B cell (primary cell): ENCODE results near the gene C16orf54. TPM values are rescaled to one million over a fixed set of nuclear protein-coding genes. Genes with fewer than 3 reads are reported as not detected.

Source experiments
- ATAC-seq: fragments of 200-7000 bp; cut with Tn5 transposase; one replicate; pipeline ENCODE4 v1.10.0; 2021; ENCODE audit warnings: low read depth, mild to moderate bottlenecking, moderate number of reproducible peaks, moderate library complexity
- CTCF ChIA-PET: fragments of 350-600 bp; sonication (Branson Sonifier 250); formaldehyde crosslinking; loops from one replicate; lab custom pipeline; 2021; ENCODE audit warnings: antibody characterized with exemption, inconsistent platforms; lab: Charles Lee
- POLR2A ChIA-PET: fragments of 350-600 bp; sonication (Branson Sonifier 250); formaldehyde crosslinking; loops from one replicate; lab custom pipeline; 2021; ENCODE audit warnings: antibody characterized with exemption; lab: Charles Lee
- DNase-seq: peaks from one replicate; pipeline ENCODE4 v3.0.0; 2013
- H2AFZ ChIP-seq: 2 replicates; pipeline ENCODE4 v1.6.1; 2012; ENCODE audit warnings: mild to moderate bottlenecking, low read depth, low read length; ENCODE audit not compliant: insufficient read depth, poor library complexity, severe bottlenecking
- H3K27ac ChIP-seq, 2 donors: 1 replicate in 1 of 2; 2 replicates in 1 of 2; pipeline ENCODE4 v1.5.1; 2012 to 2013; ENCODE audit warnings: low read length in 2 of 2, mild to moderate bottlenecking in 2 of 2, moderate library complexity in 1 of 2
- H3K27me3 ChIP-seq, 4 experiments: fragments of 200-600 bp in 1 of 4; sonication (generic) in 1 of 4; replicated peaks in 1 of 4; 1 replicate in 2 of 4; 2 replicates in 2 of 4; pipeline versions ENCODE4 v1.6.1 to v1.7.0; 2013 to 2016; ENCODE audit warnings: low read length in 3 of 4, mild to moderate bottlenecking in 2 of 4, mixed read lengths in 1 of 4, moderate library complexity in 1 of 4; ENCODE audit not compliant: insufficient read depth in 4 of 4, control insufficient read depth in 3 of 4; ENCODE audit errors: control extremely low read depth in 1 of 4
- H3K36me3 ChIP-seq, 2 experiments: replicated peaks in 1 of 2; 1 replicate in 1 of 2; 2 replicates in 1 of 2; pipeline versions ENCODE4 v1.6.1 to v1.7.1; 2013; ENCODE audit warnings: low read length in 1 of 2; ENCODE audit not compliant: insufficient read depth in 2 of 2, control insufficient read depth in 1 of 2; ENCODE audit errors: control extremely low read depth in 1 of 2, extremely low read depth in 1 of 2
- H3K4me1 ChIP-seq, 2 donors: fragments of 200-600 bp in 1 of 2; sonication (generic) in 1 of 2; 1 replicate in 1 of 2; 2 replicates in 1 of 2; pipeline versions ENCODE4 v1.5.1 to v1.6.1; 2013 to 2017; ENCODE audit warnings: low read length in 2 of 2; ENCODE audit not compliant: control insufficient read depth in 2 of 2, insufficient read depth in 2 of 2
- H3K4me2 ChIP-seq: replicated peaks from 2 replicates; pipeline ENCODE3; 2012; ENCODE audit warnings: mild to moderate bottlenecking, low read depth, low read length; ENCODE audit not compliant: poor library complexity, severe bottlenecking
- H3K4me3 ChIP-seq, 5 experiments: fragments of 200-600 bp in 1 of 5; sonication (generic) in 1 of 5; 1 replicate in 3 of 5; 2 replicates in 2 of 5; pipeline versions ENCODE4 v1.5.1 to v1.7.0; 2011 to 2016; ENCODE audit warnings: low read length in 4 of 5, mild to moderate bottlenecking in 4 of 5, low read depth in 2 of 5, control low read depth in 1 of 5, moderate library complexity in 1 of 5; ENCODE audit not compliant: insufficient read depth in 1 of 5; ENCODE audit errors: control extremely low read depth in 1 of 5, extremely low read depth in 1 of 5
- H3K79me2 ChIP-seq: fragments of 200-600 bp; sonication (generic); one replicate; pipeline ENCODE4 v1.6.0; 2016; ENCODE audit warnings: low read length; ENCODE audit not compliant: control insufficient read depth, insufficient read depth
- H3K9ac ChIP-seq: fragments of 200-600 bp; sonication (generic); 2 replicates; pipeline ENCODE4 v1.6.1; 2017; ENCODE audit warnings: mild to moderate bottlenecking, low read length, moderate library complexity
- H3K9me3 ChIP-seq, 3 donors: one replicate each; pipeline versions ENCODE4 v1.6.1 to v1.7.1; 2013; ENCODE audit warnings: low read length in 2 of 3; ENCODE audit not compliant: control insufficient read depth in 2 of 3, insufficient read depth in 1 of 3; ENCODE audit errors: control extremely low read depth in 1 of 3
- H4K20me1 ChIP-seq: 2 replicates; pipeline ENCODE4 v1.6.0; 2012; ENCODE audit warnings: mild to moderate bottlenecking, low read length; ENCODE audit not compliant: insufficient read depth, control insufficient read depth, poor library complexity, severe bottlenecking
- H3K27ac Mint-ChIP-seq: one replicate; pipeline ENCODE4 v1.8.0; 2021; ENCODE audit warnings: mixed read lengths
- H3K27me3 Mint-ChIP-seq: one replicate; pipeline ENCODE4 v1.8.0; 2021; ENCODE audit warnings: mixed read lengths
- H3K4me1 Mint-ChIP-seq: one replicate; pipeline ENCODE4 v1.8.0; 2021; ENCODE audit warnings: mixed read lengths
- H3K4me3 Mint-ChIP-seq: one replicate; pipeline ENCODE4 v1.8.0; 2021; ENCODE audit warnings: mixed read lengths
- H3K9me3 Mint-ChIP-seq: one replicate; pipeline ENCODE4 v1.8.0; 2022; ENCODE audit warnings: mixed read lengths; ENCODE audit not compliant: insufficient read depth
- EZH2 ChIP-seq: IDR thresholded peaks from 2 replicates; pipeline ENCODE4 v1.6.1; 2012; ENCODE audit warnings: borderline replicate concordance, low read depth, mild to moderate bottlenecking, moderate library complexity, low read length; ENCODE audit not compliant: insufficient read depth, poor library complexity, severe bottlenecking
- WGBS: methylation state at CpG from one replicate; pipeline ENCODE4 v1.1.5; 2013; ENCODE audit warnings: missing lambda C conversion rate; ENCODE audit not compliant: insufficient coverage; 5-methylcytosine and 5-hydroxymethylcytosine counted together
- intact Hi-C: fragments of 100-400 bp; cut with micrococcal nuclease; formaldehyde crosslinking; loops from one replicate; pipeline ENCODE4 v1.10.0; 2022
- polyA plus RNA-seq: library from polyadenylated mRNA; depleted of rRNA; stranded (reverse); fragments of >200 nt; gene quantifications from 2 replicates; pipeline ENCODE4 v1.2.3, GENCODE V29; 2012
- total RNA-seq, 2 donors: library from RNA; stranded (reverse); fragments of 120-200 nt in 1 of 2; gene quantifications; 1 replicate in 1 of 2; 2 replicates in 1 of 2; pipeline versions ENCODE4 v1.2.3 to v1.2.4, GENCODE V29; 2013 to 2022
- TF ChIP-seq, protein P1 (sequence below): fragments of 200-600 bp; IDR thresholded peaks from one replicate; pipeline ENCODE4 v1.8.0; 2022; ENCODE audit warnings: antibody characterized with exemption, mild to moderate bottlenecking

C16orf54 gene
- total and polyA plus RNA-seq, 2 donors (not counting 1 experiment from before 2014, with no cell fraction given), result 44.0 to 68.3 TPM

GRCh38 chr16:29698484-29699323 lies 47.1 kb downstream of the C16orf54 start:
- H3K4me1 ChIP-seq, result peaks cover 24 to 35% of the 10 kb centered on the region in 2 donors
- ATAC-seq, result no peak
- intact Hi-C loops, result loop anchor here (10.0 kb wide), 1 partner anchor 206 kb away; the partner anchor contains the start of gene ASPHD1

More at GRCh38 chr16:29698484-29699323, 47.1 kb downstream of the C16orf54 start:
- H3K27me3 ChIP-seq, result no peaks in the 10 kb centered on the region
- ChIA-PET POLR2A (interaction anchor here (0.5 kb wide), 1 partner anchor 1206 kb away, joined by 4 read pairs; no protein-coding TSS in a partner anchor), CTCF (interaction anchor here (0.6 to 6.1 kb wide), 20 partner anchors 8 to 320 kb away, joined by 3 to 100 read pairs (median 9); partner anchors contain the start of genes KCTD13, KIF22, MAZ and MVP)
- H4K20me1 ChIP-seq, result no peaks in the 10 kb centered on the region
- no peak overlapping the region for H3K9ac ChIP-seq
- Mint-ChIP-seq H3K27ac (no peak overlapping the region), H3K4me3 (no peak overlapping the region), H3K27me3 (no peaks in the 10 kb centered on the region), H3K4me1 (peaks cover 27% of the 10 kb centered on the region), H3K9me3 (peaks cover 3% of the 10 kb centered on the region)
- peaks cover 0 to 38% (median 10%) of the 10 kb centered on the region in 3 donors for H3K9me3 ChIP-seq
- no peak overlapping the region for H2AFZ ChIP-seq
- TF ChIP-seq EZH2, result no peak
- TF ChIP-seq, protein P1, sequence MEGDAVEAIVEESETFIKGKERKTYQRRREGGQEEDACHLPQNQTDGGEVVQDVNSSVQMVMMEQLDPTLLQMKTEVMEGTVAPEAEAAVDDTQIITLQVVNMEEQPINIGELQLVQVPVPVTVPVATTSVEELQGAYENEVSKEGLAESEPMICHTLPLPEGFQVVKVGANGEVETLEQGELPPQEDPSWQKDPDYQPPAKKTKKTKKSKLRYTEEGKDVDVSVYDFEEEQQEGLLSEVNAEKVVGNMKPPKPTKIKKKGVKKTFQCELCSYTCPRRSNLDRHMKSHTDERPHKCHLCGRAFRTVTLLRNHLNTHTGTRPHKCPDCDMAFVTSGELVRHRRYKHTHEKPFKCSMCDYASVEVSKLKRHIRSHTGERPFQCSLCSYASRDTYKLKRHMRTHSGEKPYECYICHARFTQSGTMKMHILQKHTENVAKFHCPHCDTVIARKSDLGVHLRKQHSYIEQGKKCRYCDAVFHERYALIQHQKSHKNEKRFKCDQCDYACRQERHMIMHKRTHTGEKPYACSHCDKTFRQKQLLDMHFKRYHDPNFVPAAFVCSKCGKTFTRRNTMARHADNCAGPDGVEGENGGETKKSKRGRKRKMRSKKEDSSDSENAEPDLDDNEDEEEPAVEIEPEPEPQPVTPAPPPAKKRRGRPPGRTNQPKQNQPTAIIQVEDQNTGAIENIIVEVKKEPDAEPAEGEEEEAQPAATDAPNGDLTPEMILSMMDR, result no peak
- 92% methylated on average over 16 of the region's 17 CpGs for WGBS
- H3K36me3 ChIP-seq, result no peaks in the 10 kb centered on the region
- H3K4me2 ChIP-seq, result no peak overlapping the region
- H3K27ac ChIP-seq, result no peak overlapping the region
- no peak overlapping the region for H3K4me3 ChIP-seq
- DNase-seq, result no peak
- H3K79me2 ChIP-seq, result no peaks in the 10 kb centered on the region
